Measurements from ENCODE around the gene C19orf44. TPM values are rescaled to one million over a fixed set of nuclear protein-coding genes. Genes with fewer than 3 reads are reported as not detected.

Gene C19orf44
- total RNA-seq, 1 experiment from 2014 or later: 2.5 TPM

GRCh38 chr19:16457954-16458331, 38.3 kb upstream of the C19orf44 start:
- Histone ChIP-seq H3K79me2 (ENCODE audit: low read length) (peaks cover 99% of the 10 kb centered on the region), H4K20me1 (ENCODE audit: low read length) (peaks cover 60% of the 10 kb centered on the region), H3K9me3 (ENCODE audit: low read length) (no peaks in the 10 kb centered on the region), H3K27ac (ENCODE audit: low read length) (no peak overlapping the region), H3F3A (ENCODE audit: low read length, unreplicated experiment) (no peaks in the 10 kb centered on the region), H2AFZ (ENCODE audit: low read length) (no peak overlapping the region), H3K36me3 (ENCODE audit: low read depth, low read length) (no peaks in the 10 kb centered on the region), H3K9ac (ENCODE audit: low read length) (no peak overlapping the region), H3K4me2 (ENCODE audit: low read length) (no peak overlapping the region), H3K27me3 (ENCODE audit: low read length) (no peaks in the 10 kb centered on the region), H3K9me2 (replicated peaks; ENCODE audit: low read length) (no peaks in the 10 kb centered on the region), H3K4me1 (ENCODE audit: insufficient read depth, low read length) (peaks cover 21% of the 10 kb centered on the region), H3K4me3 (ENCODE audit: low read length) (no peak overlapping the region)
- DNase-seq: no peak
- no TSS peak for BruUV-seq (replicated peaks)
- TF ChIP-seq CTCF (conservative IDR thresholded peaks at IDR 0.05; ENCODE audit: low read depth, low read length) (no peak), EZH2 (IDR thresholded peaks at IDR 0.05; ENCODE audit: low read length, unreplicated experiment) (no peak), EZH2phosphoT487 (IDR thresholded peaks at IDR 0.05; ENCODE audit: borderline replicate concordance, low read length) (no peak)
- ChIA-PET POLR2A (ENCODE audit: unreplicated experiment) (no interaction called here), CTCF (interaction anchor here (0.7 kb wide), 1 partner anchor 13 kb away, joined by 3 read pairs; no protein-coding TSS in a partner anchor)
- intact Hi-C loops (cut with micrococcal nuclease): no loop called here
- no peak for ATAC-seq

- ChIA-PET POLR2A (ENCODE audit: unreplicated experiment) (interaction anchor here (0.5 kb wide), 1 partner anchor 757 kb away, joined by 3 read pairs; no protein-coding TSS in a partner anchor), CTCF (interaction anchor here (0.7 kb wide), 1 partner anchor 12 kb away, joined by 3 read pairs; no protein-coding TSS in a partner anchor)
- Histone ChIP-seq H3K9me2 (replicated peaks; ENCODE audit: low read length) (no peaks in the 10 kb centered on the region), H3F3A (ENCODE audit: low read length, unreplicated experiment) (no peaks in the 10 kb centered on the region), H3K4me1 (ENCODE audit: insufficient read depth, low read length) (peaks cover 29% of the 10 kb centered on the region), H3K36me3 (ENCODE audit: low read depth, low read length) (no peaks in the 10 kb centered on the region), H3K9ac (ENCODE audit: low read length) (no peak overlapping the region), H3K27ac (ENCODE audit: low read length) (no peak overlapping the region), H3K27me3 (ENCODE audit: low read length) (no peaks in the 10 kb centered on the region), H3K9me3 (ENCODE audit: low read length) (no peaks in the 10 kb centered on the region), H3K4me2 (ENCODE audit: low read length) (no peak overlapping the region), H3K4me3 (ENCODE audit: low read length) (no peak overlapping the region), H2AFZ (ENCODE audit: low read length) (no peak overlapping the region), H4K20me1 (ENCODE audit: low read length) (peaks cover 67% of the 10 kb centered on the region), H3K79me2 (ENCODE audit: low read length) (peaks cover 99% of the 10 kb centered on the region)
- intact Hi-C loops (cut with micrococcal nuclease): no loop called here
- no TSS peak for BruUV-seq (replicated peaks)
- TF ChIP-seq EZH2 (IDR thresholded peaks at IDR 0.05; ENCODE audit: low read length, unreplicated experiment): no peak
- no peak for TF ChIP-seq EZH2phosphoT487 (IDR thresholded peaks at IDR 0.05; ENCODE audit: borderline replicate concordance, low read length)
- no peak for TF ChIP-seq CTCF (conservative IDR thresholded peaks at IDR 0.05; ENCODE audit: low read depth, low read length)
- DNase-seq (no peak), ATAC-seq (no peak)
These were observed 37.5 kb upstream of the C19orf44 start for GRCh38 chr19:16458391-16459341.

- peaks cover 99% of the 10 kb centered on the region for H3K79me2 ChIP-seq (ENCODE audit: low read length)
- no peaks in the 10 kb centered on the region for H3F3A ChIP-seq (ENCODE audit: low read length, unreplicated experiment)
- DNase-seq (no peak), ATAC-seq (no peak)
- intact Hi-C loops (cut with micrococcal nuclease): no loop called here
- no peak overlapping the region for H2AFZ ChIP-seq (ENCODE audit: low read length)
- CTCF ChIA-PET: no interaction called here
- no peaks in the 10 kb centered on the region for H3K9me2 ChIP-seq (replicated peaks; ENCODE audit: low read length)
- no peak overlapping the region for H3K4me2 ChIP-seq (ENCODE audit: low read length)
- H3K9ac ChIP-seq (ENCODE audit: low read length): no peak overlapping the region
- H3K4me1 ChIP-seq (ENCODE audit: insufficient read depth, low read length): peaks cover 35% of the 10 kb centered on the region
- H3K9me3 ChIP-seq (ENCODE audit: low read length): no peaks in the 10 kb centered on the region
- H3K4me3 ChIP-seq (ENCODE audit: low read length): no peak overlapping the region
- no TSS peak for BruUV-seq (replicated peaks)
- TF ChIP-seq EZH2phosphoT487 (IDR thresholded peaks at IDR 0.05; ENCODE audit: borderline replicate concordance, low read length) (no peak), EZH2 (IDR thresholded peaks at IDR 0.05; ENCODE audit: low read length, unreplicated experiment) (no peak), CTCF (conservative IDR thresholded peaks at IDR 0.05; ENCODE audit: low read depth, low read length) (no peak)
- no peaks in the 10 kb centered on the region for H3K36me3 ChIP-seq (ENCODE audit: low read depth, low read length)
- H3K27me3 ChIP-seq (ENCODE audit: low read length): no peaks in the 10 kb centered on the region
- peaks cover 70% of the 10 kb centered on the region for H4K20me1 ChIP-seq (ENCODE audit: low read length)
- H3K27ac ChIP-seq (ENCODE audit: low read length): no peak overlapping the region
- POLR2A ChIA-PET (ENCODE audit: unreplicated experiment): no interaction called here
These were observed 36.5 kb upstream of the C19orf44 start for GRCh38 chr19:16459680-16460079.

Data from PC-3 (cell line).